HL-60 (cell line): ENCODE results near the gene ATP5PO.
"Not testable (repeated sequence)": the region's sequence is repeated elsewhere in the genome, so short reads cannot be mapped to it uniquely, and the experiment has no call there.

Experiments used
- GABPA ChIP-seq: IDR thresholded peaks from 2 replicates; pipeline ENCODE4 v1.6.1; 2012; ENCODE audit warnings: low read depth
- POLR2AphosphoS5 ChIP-seq: IDR thresholded peaks from 2 replicates; pipeline ENCODE4 v1.6.1; 2012; ENCODE audit warnings: low read depth
- REST ChIP-seq: IDR thresholded peaks from 2 replicates; pipeline ENCODE4 v1.6.1; 2012; ENCODE audit warnings: low read depth; ENCODE audit not compliant: insufficient replicate concordance
- SPI1 ChIP-seq: IDR thresholded peaks from 2 replicates; pipeline ENCODE4 v1.6.1; 2012; ENCODE audit warnings: low read depth, mild to moderate bottlenecking, borderline replicate concordance
- TF ChIP-seq, protein P1 (sequence below): IDR thresholded peaks from one replicate; pipeline ENCODE4 v1.5.1; 2011; ENCODE audit warnings: low read length, control low read depth, inconsistent platforms; ENCODE audit not compliant: insufficient read depth

- TF ChIP-seq, protein P1, sequence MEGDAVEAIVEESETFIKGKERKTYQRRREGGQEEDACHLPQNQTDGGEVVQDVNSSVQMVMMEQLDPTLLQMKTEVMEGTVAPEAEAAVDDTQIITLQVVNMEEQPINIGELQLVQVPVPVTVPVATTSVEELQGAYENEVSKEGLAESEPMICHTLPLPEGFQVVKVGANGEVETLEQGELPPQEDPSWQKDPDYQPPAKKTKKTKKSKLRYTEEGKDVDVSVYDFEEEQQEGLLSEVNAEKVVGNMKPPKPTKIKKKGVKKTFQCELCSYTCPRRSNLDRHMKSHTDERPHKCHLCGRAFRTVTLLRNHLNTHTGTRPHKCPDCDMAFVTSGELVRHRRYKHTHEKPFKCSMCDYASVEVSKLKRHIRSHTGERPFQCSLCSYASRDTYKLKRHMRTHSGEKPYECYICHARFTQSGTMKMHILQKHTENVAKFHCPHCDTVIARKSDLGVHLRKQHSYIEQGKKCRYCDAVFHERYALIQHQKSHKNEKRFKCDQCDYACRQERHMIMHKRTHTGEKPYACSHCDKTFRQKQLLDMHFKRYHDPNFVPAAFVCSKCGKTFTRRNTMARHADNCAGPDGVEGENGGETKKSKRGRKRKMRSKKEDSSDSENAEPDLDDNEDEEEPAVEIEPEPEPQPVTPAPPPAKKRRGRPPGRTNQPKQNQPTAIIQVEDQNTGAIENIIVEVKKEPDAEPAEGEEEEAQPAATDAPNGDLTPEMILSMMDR: not testable (repeated sequence)
- TF ChIP-seq POLR2AphosphoS5, SPI1, REST, GABPA: not testable (repeated sequence)
These were observed 52.4 kb downstream of the ATP5PO start for GRCh38 chr21:33863191-33863590.
